Measurements from ENCODE around the gene HMGB4. TPM values are rescaled to one million over a fixed set of nuclear protein-coding genes. Genes with fewer than 3 reads are reported as not detected.

HMGB4 gene
- total and polyA plus RNA-seq, 7 donors, result not detected

DNA sequence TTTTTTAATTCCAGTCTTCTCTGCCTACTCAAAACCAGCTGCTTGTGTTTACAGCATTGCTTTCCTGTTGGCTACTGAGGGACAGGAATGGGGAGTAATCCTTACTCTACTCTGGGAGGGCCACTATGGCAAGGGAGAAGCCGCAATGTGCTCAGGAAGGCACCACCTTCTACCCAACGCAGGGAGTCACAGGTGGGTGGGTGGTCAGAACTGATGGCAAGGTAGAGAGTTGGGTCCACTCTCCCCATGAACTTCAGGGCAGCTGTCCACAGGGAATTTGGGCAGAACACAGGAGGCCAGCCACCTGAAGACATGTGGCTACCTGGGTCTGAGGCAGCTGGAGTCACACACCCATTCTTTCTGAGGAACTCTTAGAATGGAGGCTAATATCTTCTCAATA lies 40.5 kb upstream of the HMGB4 start:
- TF ChIP-seq, protein P1, sequence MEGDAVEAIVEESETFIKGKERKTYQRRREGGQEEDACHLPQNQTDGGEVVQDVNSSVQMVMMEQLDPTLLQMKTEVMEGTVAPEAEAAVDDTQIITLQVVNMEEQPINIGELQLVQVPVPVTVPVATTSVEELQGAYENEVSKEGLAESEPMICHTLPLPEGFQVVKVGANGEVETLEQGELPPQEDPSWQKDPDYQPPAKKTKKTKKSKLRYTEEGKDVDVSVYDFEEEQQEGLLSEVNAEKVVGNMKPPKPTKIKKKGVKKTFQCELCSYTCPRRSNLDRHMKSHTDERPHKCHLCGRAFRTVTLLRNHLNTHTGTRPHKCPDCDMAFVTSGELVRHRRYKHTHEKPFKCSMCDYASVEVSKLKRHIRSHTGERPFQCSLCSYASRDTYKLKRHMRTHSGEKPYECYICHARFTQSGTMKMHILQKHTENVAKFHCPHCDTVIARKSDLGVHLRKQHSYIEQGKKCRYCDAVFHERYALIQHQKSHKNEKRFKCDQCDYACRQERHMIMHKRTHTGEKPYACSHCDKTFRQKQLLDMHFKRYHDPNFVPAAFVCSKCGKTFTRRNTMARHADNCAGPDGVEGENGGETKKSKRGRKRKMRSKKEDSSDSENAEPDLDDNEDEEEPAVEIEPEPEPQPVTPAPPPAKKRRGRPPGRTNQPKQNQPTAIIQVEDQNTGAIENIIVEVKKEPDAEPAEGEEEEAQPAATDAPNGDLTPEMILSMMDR (IDR thresholded peaks at IDR 0.05), result no peak
- Histone ChIP-seq H3K27ac (no peak overlapping the region), H3K9me3 (no peaks in the 10 kb centered on the region), H3K36me3 (ENCODE audit: insufficient read depth in 1 of 2, low read depth in 1 of 2) (no peaks in the 10 kb centered on the region), H3K4me1 (no peaks in the 10 kb centered on the region), H3K27me3 (ENCODE audit: insufficient read depth in 3 of 3, low read length in 2 of 3) (peaks cover 0 to 9% (median 1%) of the 10 kb centered on the region in 3 donors), H3K4me3 (no peak overlapping the region)
- intact Hi-C loops (cut with DNase I), result no loop called here
- no peak for ATAC-seq
- DNase-seq, result no peak
- 91 to 95% (median 94%) methylated on average over 2 of the region's 2 CpGs for WGBS, 3 donors

GRCh38 chr1:33823830-33824229 lies 40.0 kb upstream of the HMGB4 start:
- Histone ChIP-seq H3K36me3 (ENCODE audit: insufficient read depth in 1 of 2, low read depth in 1 of 2) (no peaks in the 10 kb centered on the region), H3K9me3 (no peaks in the 10 kb centered on the region), H3K27me3 (ENCODE audit: insufficient read depth in 3 of 3, low read length in 2 of 3) (peaks cover 0 to 9% (median 1%) of the 10 kb centered on the region in 3 donors), H3K4me1 (no peaks in the 10 kb centered on the region), H3K4me3 (no peak overlapping the region), H3K27ac (no peak overlapping the region)
- TF ChIP-seq, protein P1 (IDR thresholded peaks at IDR 0.05), result no peak
- no peak for DNase-seq
- WGBS, 3 donors, result 69 to 91% (median 69%) methylated on average over 1 of the region's 1 CpG
- ATAC-seq, result no peak
- intact Hi-C loops (cut with DNase I), result no loop called here

GRCh38 chr1:33824321-33824720 lies 39.6 kb upstream of the HMGB4 start:
- no peaks in the 10 kb centered on the region for H3K9me3 ChIP-seq
- H3K4me1 ChIP-seq, result no peaks in the 10 kb centered on the region
- TF ChIP-seq, protein P1 (IDR thresholded peaks at IDR 0.05), result no peak
- H3K27me3 ChIP-seq (ENCODE audit: insufficient read depth in 3 of 3, low read length in 2 of 3), result peaks cover 0 to 9% (median 1%) of the 10 kb centered on the region in 3 donors
- ATAC-seq (no peak), DNase-seq (no peak)
- H3K27ac ChIP-seq, result no peak overlapping the region
- no peaks in the 10 kb centered on the region for H3K36me3 ChIP-seq (ENCODE audit: insufficient read depth in 1 of 2, low read depth in 1 of 2)
- WGBS, 3 donors, result 85 to 88% (median 87%) methylated on average over 6 of the region's 6 CpGs
- intact Hi-C loops (cut with DNase I), result no loop called here
- H3K4me3 ChIP-seq, result no peak overlapping the region

DNA sequence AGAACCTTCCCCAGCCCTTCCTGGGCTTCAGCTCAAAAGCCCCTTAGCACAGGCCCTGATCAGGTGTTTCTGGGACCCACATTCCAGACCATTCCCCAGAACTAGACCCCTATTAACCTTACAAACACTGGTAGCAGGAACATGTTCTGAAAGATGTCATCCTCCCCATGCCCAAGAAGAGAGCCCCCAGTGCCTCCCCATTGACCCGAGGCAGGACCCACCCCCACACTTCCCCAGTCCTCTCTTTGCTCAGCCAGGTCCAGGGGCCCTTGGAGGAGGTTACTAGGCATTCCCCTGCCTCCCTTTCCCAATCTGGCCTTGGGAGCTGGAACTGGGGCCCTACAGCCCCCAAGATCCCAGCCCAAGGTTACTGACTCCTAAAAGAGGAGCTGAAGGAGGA lies 38.9 kb upstream of the HMGB4 start:
- 67 to 82% (median 78%) methylated on average over 1 of the region's 1 CpG for WGBS, 3 donors
- Histone ChIP-seq H3K9me3 (no peaks in the 10 kb centered on the region), H3K4me3 (no peak overlapping the region), H3K4me1 (no peaks in the 10 kb centered on the region), H3K36me3 (ENCODE audit: insufficient read depth in 1 of 2, low read depth in 1 of 2) (no peaks in the 10 kb centered on the region), H3K27ac (no peak overlapping the region), H3K27me3 (ENCODE audit: insufficient read depth in 3 of 3, low read length in 2 of 3) (peaks cover 0 to 9% (median 1%) of the 10 kb centered on the region in 3 donors)
- TF ChIP-seq, protein P1 (IDR thresholded peaks at IDR 0.05), result no peak
- intact Hi-C loops (cut with DNase I), result no loop called here
- no peak for DNase-seq
- no peak for ATAC-seq

DNA sequence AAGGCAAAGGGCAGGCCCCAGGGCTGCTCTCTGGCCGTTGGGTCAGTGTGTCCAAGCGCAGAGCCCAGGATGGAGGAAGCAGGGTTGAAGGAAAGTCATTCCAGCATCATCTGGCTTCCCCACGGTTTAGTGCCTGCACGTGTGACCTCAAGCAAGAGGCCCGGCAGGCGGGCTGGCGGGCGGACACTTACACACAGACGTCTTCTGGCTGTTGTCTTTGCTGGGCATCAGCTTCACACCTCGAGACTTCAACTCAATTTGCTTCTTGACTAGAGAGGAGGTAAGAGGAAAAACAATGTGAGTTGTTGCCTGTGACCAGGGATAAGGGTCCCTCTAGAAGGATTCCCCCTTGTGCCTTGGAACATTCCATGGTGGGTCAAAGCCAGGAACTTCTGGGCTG lies 38.4 kb upstream of the HMGB4 start:
- TF ChIP-seq, protein P1 (IDR thresholded peaks at IDR 0.05), result no peak
- ATAC-seq, result no peak

More for the DNA sequence above, 38.4 kb upstream of the HMGB4 start:
- H3K9me3 ChIP-seq, result no peaks in the 10 kb centered on the region
- H3K27me3 ChIP-seq (ENCODE audit: insufficient read depth in 3 of 3, low read length in 2 of 3), result peaks cover 0 to 9% (median 1%) of the 10 kb centered on the region in 3 donors
- 77 to 81% (median 78%) methylated on average over 10 of the region's 10 CpGs for WGBS, 3 donors
- no peak overlapping the region for H3K27ac ChIP-seq
- no peak for DNase-seq
- H3K36me3 ChIP-seq (ENCODE audit: insufficient read depth in 1 of 2, low read depth in 1 of 2), result no peaks in the 10 kb centered on the region
- intact Hi-C loops (cut with DNase I), result no loop called here
- no peaks in the 10 kb centered on the region for H3K4me1 ChIP-seq
- H3K4me3 ChIP-seq, result no peak overlapping the region
